ENCODE measurements around the gene SCAF1. TPM values are rescaled to one million over a fixed set of nuclear protein-coding genes. Genes with fewer than 3 reads are reported as not detected.

Gene SCAF1
- total and polyA plus RNA-seq, 9 of the 15 experiments (the other 6 are each of a cell fraction or from before 2014, with no cell fraction given): 0.20 to 79.0 (median 4.9) TPM

GRCh38 chr19:49641688-49642491 is at the start of gene SCAF1 (continued):
- TF ChIP-seq ZNF57 (CRISPR knock-in tag; IDR thresholded peaks at IDR 0.05) (no peak), ZNF551 (CRISPR knock-in tag; IDR thresholded peaks at IDR 0.05) (no peak), MEIS2 (IDR thresholded peaks at IDR 0.05; ENCODE audit: partially characterized antibody) (peak; percentile 73), ILF3 (IDR thresholded peaks at IDR 0.05; ENCODE audit: borderline replicate concordance) (no peak), ZNF584 (CRISPR knock-in tag; IDR thresholded peaks at IDR 0.05; ENCODE audit: low read depth) (peak; percentile 83; the same call in 1 of the 2 replicates), SMAD4 (CRISPR knock-in tag; conservative IDR thresholded peaks at IDR 0.05) (no peak), ZNF165 (CRISPR knock-in tag; IDR thresholded peaks at IDR 0.05; ENCODE audit: borderline replicate concordance) (no peak), CHD2 (IDR thresholded peaks at IDR 0.05; ENCODE audit: low read depth, low read length) (peak; percentile 78), KDM5B (IDR thresholded peaks at IDR 0.05; ENCODE audit: insufficient replicate concordance, low read depth, low read length) (peak; percentile 74), RFX5 (IDR thresholded peaks at IDR 0.05; ENCODE audit: low read depth, low read length) (peak; percentile 37; the same call in 1 of the 2 replicates), CTBP1 (IDR thresholded peaks at IDR 0.05; ENCODE audit: borderline replicate concordance) (peak; percentile 55), ZNF79 (CRISPR knock-in tag; IDR thresholded peaks at IDR 0.05; ENCODE audit: low read depth) (no peak), ZBTB12 (CRISPR knock-in tag; IDR thresholded peaks at IDR 0.05) (peak; percentile 96)
- TF ChIP-seq, protein P1, sequence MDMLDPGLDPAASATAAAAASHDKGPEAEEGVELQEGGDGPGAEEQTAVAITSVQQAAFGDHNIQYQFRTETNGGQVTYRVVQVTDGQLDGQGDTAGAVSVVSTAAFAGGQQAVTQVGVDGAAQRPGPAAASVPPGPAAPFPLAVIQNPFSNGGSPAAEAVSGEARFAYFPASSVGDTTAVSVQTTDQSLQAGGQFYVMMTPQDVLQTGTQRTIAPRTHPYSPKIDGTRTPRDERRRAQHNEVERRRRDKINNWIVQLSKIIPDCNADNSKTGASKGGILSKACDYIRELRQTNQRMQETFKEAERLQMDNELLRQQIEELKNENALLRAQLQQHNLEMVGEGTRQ (CRISPR knock-in tag; IDR thresholded peaks at IDR 0.05): peak; percentile 54; the same call in 1 of the 2 replicates
- TF ChIP-seq, protein P2, sequence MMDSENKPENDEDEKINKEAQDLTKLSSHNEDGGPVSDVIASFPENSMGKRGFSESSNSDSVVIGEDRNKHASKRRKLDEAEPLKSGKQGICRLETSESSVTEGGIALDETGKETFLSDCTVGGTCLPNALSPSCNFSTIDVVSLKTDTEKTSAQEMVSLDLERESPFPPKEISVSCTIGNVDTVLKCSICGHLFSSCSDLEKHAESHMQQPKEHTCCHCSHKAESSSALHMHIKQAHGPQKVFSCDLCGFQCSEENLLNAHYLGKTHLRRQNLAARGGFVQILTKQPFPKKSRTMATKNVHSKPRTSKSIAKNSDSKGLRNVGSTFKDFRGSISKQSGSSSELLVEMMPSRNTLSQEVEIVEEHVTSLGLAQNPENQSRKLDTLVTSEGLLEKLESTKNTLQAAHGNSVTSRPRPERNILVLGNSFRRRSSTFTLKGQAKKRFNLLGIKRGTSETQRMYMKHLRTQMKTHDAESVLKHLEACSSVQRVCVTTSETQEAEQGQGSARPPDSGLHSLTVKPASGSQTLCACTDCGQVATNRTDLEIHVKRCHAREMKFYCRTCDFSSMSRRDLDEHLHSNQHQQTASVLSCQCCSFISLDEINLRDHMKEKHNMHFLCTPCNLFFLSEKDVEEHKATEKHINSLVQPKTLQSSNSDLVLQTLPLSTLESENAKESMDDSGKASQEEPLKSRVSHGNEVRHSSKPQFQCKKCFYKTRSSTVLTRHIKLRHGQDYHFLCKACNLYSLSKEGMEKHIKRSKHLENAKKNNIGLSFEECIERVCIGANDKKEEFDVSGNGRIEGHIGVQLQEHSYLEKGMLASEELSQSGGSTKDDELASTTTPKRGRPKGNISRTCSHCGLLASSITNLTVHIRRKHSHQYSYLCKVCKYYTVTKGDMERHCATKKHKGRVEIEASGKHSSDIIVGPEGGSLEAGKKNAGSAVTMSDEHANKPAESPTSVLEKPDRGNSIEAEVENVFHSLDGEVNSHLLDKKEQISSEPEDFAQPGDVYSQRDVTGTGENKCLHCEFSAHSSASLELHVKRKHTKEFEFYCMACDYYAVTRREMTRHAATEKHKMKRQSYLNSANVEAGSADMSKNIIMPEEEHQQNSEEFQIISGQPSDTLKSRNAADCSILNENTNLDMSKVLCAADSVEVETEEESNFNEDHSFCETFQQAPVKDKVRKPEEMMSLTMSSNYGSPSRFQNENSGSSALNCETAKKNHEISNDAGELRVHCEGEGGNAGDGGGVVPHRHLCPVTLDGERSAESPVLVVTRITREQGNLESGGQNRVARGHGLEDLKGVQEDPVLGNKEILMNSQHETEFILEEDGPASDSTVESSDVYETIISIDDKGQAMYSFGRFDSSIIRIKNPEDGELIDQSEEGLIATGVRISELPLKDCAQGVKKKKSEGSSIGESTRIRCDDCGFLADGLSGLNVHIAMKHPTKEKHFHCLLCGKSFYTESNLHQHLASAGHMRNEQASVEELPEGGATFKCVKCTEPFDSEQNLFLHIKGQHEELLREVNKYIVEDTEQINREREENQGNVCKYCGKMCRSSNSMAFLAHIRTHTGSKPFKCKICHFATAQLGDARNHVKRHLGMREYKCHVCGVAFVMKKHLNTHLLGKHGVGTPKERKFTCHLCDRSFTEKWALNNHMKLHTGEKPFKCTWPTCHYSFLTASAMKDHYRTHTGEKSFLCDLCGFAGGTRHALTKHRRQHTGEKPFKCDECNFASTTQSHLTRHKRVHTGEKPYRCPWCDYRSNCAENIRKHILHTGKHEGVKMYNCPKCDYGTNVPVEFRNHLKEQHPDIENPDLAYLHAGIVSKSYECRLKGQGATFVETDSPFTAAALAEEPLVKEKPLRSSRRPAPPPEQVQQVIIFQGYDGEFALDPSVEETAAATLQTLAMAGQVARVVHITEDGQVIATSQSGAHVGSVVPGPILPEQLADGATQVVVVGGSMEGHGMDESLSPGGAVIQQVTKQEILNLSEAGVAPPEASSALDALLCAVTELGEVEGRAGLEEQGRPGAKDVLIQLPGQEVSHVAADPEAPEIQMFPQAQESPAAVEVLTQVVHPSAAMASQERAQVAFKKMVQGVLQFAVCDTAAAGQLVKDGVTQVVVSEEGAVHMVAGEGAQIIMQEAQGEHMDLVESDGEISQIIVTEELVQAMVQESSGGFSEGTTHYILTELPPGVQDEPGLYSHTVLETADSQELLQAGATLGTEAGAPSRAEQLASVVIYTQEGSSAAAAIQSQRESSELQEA (IDR thresholded peaks at IDR 0.05; ENCODE audit: low read depth): no peak

Data from K562 (cell line).